ENCODE measurements around the gene TFF1.

TFF1 gene

GRCh38 chr21:42387843-42388340 is 21.6 kb upstream of the TFF1 start:
- H3K9me3 ChIP-seq (ENCODE audit: insufficient read depth, low read length, severe bottlenecking) = peaks cover 1% of the 10 kb centered on the region
- H3K27ac ChIP-seq (ENCODE audit: low read length) = no peak overlapping the region
- H3K9ac ChIP-seq (ENCODE audit: low read depth, low read length) = no peak overlapping the region
- no peak overlapping the region for H3K4me2 ChIP-seq (ENCODE audit: insufficient read depth, low read length)
- H3K27me3 ChIP-seq (ENCODE audit: insufficient read depth, low read length, poor library complexity) = no peaks in the 10 kb centered on the region
- no peaks in the 10 kb centered on the region for H4K20me1 ChIP-seq (ENCODE audit: insufficient read depth, low read length)
- H3K36me3 ChIP-seq (ENCODE audit: insufficient read depth, low read length) = no peaks in the 10 kb centered on the region
- no peak overlapping the region for H2AFZ ChIP-seq (ENCODE audit: low read depth, low read length)
- TF ChIP-seq CTCF (IDR thresholded peaks at IDR 0.05; ENCODE audit: borderline replicate concordance, extremely low read depth, low read length, poor library complexity, severe bottlenecking) (no peak), EZH2 (IDR thresholded peaks at IDR 0.05; ENCODE audit: borderline replicate concordance, low read depth, low read length, severe bottlenecking) (no peak)
- DNase-seq (no peak), ATAC-seq (ENCODE audit: insufficient read depth, low read depth) (no peak)
- H3K4me1 ChIP-seq (ENCODE audit: insufficient read depth, low read length) = peaks cover 11% of the 10 kb centered on the region
- H3K4me3 ChIP-seq (ENCODE audit: low read depth in 1 of 2, low read length in 2 of 2) = no peak overlapping the region
- H3K79me2 ChIP-seq (ENCODE audit: insufficient read depth, low read length) = no peaks in the 10 kb centered on the region

- H3K79me2 ChIP-seq (ENCODE audit: insufficient read depth, low read length) = no peaks in the 10 kb centered on the region
- DNase-seq (no peak), ATAC-seq (ENCODE audit: insufficient read depth, low read depth) (no peak)
- no peak overlapping the region for H3K9ac ChIP-seq (ENCODE audit: low read depth, low read length)
- TF ChIP-seq CTCF (IDR thresholded peaks at IDR 0.05; ENCODE audit: borderline replicate concordance, extremely low read depth, low read length, poor library complexity, severe bottlenecking) = no peak
- no peak for TF ChIP-seq EZH2 (IDR thresholded peaks at IDR 0.05; ENCODE audit: borderline replicate concordance, low read depth, low read length, severe bottlenecking)
- H3K27ac ChIP-seq (ENCODE audit: low read length) = no peak overlapping the region; the same call in 1 of the 2 replicates
- H4K20me1 ChIP-seq (ENCODE audit: insufficient read depth, low read length) = no peaks in the 10 kb centered on the region
- H3K27me3 ChIP-seq (ENCODE audit: insufficient read depth, low read length, poor library complexity) = no peaks in the 10 kb centered on the region
- H3K4me2 ChIP-seq (ENCODE audit: insufficient read depth, low read length) = no peak overlapping the region
- no peak overlapping the region for H2AFZ ChIP-seq (ENCODE audit: low read depth, low read length)
- H3K4me1 ChIP-seq (ENCODE audit: insufficient read depth, low read length) = peaks cover 11% of the 10 kb centered on the region
- peaks cover 6% of the 10 kb centered on the region for H3K9me3 ChIP-seq (ENCODE audit: insufficient read depth, low read length, severe bottlenecking)
- H3K36me3 ChIP-seq (ENCODE audit: insufficient read depth, low read length) = peaks cover 2% of the 10 kb centered on the region
- no peak overlapping the region for H3K4me3 ChIP-seq (ENCODE audit: low read depth in 1 of 2, low read length in 2 of 2)
Measured at GRCh38 chr21:42387164-42387563, 20.8 kb upstream of the TFF1 start.

GRCh38 chr21:42386034-42386591 is 19.8 kb upstream of the TFF1 start:
- no peak overlapping the region for H3K4me2 ChIP-seq (ENCODE audit: insufficient read depth, low read length)
- ATAC-seq (ENCODE audit: insufficient read depth, low read depth) = no peak
- H3K27ac ChIP-seq (ENCODE audit: low read length) = no peak overlapping the region
- H3K36me3 ChIP-seq (ENCODE audit: insufficient read depth, low read length) = peaks cover 8% of the 10 kb centered on the region
- no peaks in the 10 kb centered on the region for H4K20me1 ChIP-seq (ENCODE audit: insufficient read depth, low read length)
- peaks cover 13% of the 10 kb centered on the region for H3K9me3 ChIP-seq (ENCODE audit: insufficient read depth, low read length, severe bottlenecking)
- no peak for TF ChIP-seq EZH2 (IDR thresholded peaks at IDR 0.05; ENCODE audit: borderline replicate concordance, low read depth, low read length, severe bottlenecking)
- TF ChIP-seq CTCF (IDR thresholded peaks at IDR 0.05; ENCODE audit: borderline replicate concordance, extremely low read depth, low read length, poor library complexity, severe bottlenecking) = no peak
- DNase-seq = no peak
- H3K79me2 ChIP-seq (ENCODE audit: insufficient read depth, low read length) = no peaks in the 10 kb centered on the region
- no peak overlapping the region for H3K9ac ChIP-seq (ENCODE audit: low read depth, low read length)
- peaks cover 11% of the 10 kb centered on the region for H3K4me1 ChIP-seq (ENCODE audit: insufficient read depth, low read length)
- no peak overlapping the region for H2AFZ ChIP-seq (ENCODE audit: low read depth, low read length)
- H3K27me3 ChIP-seq (ENCODE audit: insufficient read depth, low read length, poor library complexity) = no peaks in the 10 kb centered on the region
- no peak overlapping the region for H3K4me3 ChIP-seq (ENCODE audit: low read depth in 1 of 2, low read length in 2 of 2)
